Spleen (tissue), 7 donors: ENCODE results near the gene CHSY3.

Experiments used
- POLR2A ChIP-seq, 3 donors: fragments of 450-650 bp; IDR thresholded peaks; one replicate each; pipeline ENCODE4 v1.5.1; 2017; ENCODE audit warnings: antibody characterized with exemption in 3 of 3, mild to moderate bottlenecking in 1 of 3
- TF ChIP-seq, protein P1 (sequence below), 11 experiments: fragments of 200-600 bp in 7 of 11; fragments of 450-650 bp in 4 of 11; sonication (generic) in 4 of 11; IDR thresholded peaks in 8 of 11; conservative IDR thresholded peaks in 3 of 11; 1 replicate in 7 of 11; 2 replicates in 4 of 11; pipeline versions ENCODE4 v1.4.0 to v1.8.0; 2016 to 2021; ENCODE audit warnings: antibody characterized with exemption in 11 of 11, inconsistent platforms in 4 of 11, mild to moderate bottlenecking in 1 of 11
- donor health status: DM: no; HTN: no; CAD: no; lungs with moderate emphysema.
- donor health status: DM: no; HTN: no; CAD: no.
- donor health status: DM: no; HTN: no; CAD: no.

DNA sequence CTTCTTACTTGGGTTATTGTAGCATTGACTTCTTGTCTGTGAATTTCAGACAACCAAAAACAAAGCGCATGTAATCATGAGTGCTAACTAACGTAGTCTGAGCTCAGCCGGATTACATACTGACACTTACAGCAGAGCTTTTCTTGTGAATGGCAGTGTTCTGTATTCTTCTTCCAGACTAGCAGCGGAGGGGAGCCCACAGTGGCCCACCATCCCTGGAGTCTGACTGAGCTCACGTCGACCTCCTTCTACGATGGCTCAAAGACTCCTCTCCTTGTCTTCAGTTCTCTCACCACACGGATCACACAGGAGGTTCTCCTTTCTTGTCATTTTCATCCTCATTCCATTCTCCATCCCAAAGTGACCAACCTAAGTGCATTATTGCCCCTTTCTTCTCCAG is 211.4 kb downstream of the CHSY3 start:
- TF ChIP-seq, protein P1, sequence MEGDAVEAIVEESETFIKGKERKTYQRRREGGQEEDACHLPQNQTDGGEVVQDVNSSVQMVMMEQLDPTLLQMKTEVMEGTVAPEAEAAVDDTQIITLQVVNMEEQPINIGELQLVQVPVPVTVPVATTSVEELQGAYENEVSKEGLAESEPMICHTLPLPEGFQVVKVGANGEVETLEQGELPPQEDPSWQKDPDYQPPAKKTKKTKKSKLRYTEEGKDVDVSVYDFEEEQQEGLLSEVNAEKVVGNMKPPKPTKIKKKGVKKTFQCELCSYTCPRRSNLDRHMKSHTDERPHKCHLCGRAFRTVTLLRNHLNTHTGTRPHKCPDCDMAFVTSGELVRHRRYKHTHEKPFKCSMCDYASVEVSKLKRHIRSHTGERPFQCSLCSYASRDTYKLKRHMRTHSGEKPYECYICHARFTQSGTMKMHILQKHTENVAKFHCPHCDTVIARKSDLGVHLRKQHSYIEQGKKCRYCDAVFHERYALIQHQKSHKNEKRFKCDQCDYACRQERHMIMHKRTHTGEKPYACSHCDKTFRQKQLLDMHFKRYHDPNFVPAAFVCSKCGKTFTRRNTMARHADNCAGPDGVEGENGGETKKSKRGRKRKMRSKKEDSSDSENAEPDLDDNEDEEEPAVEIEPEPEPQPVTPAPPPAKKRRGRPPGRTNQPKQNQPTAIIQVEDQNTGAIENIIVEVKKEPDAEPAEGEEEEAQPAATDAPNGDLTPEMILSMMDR (IDR thresholded peaks at IDR 0.05 in 8 of 11, conservative IDR thresholded peaks at IDR 0.05 in 3 of 11) = no peak
- no peak for TF ChIP-seq POLR2A (IDR thresholded peaks at IDR 0.05)
